AG09309 (cell line): Measurements from ENCODE around the gene ITGA7.
A peak's percentile ranks its signal among the peaks of the same experiment; 100 is the strongest.

Experiments used
- DNase-seq: peaks from one replicate; pipeline ENCODE4 v3.0.0-alpha.2; 2010; ENCODE audit warnings: low read depth
- H3K4me3 ChIP-seq: 2 replicates; pipeline ENCODE4 v1.5.1; 2011; ENCODE audit warnings: mild to moderate bottlenecking, low read depth, low read length, moderate library complexity; ENCODE audit not compliant: control insufficient read depth
- CTCF ChIP-seq: IDR thresholded peaks from 2 replicates; pipeline ENCODE4 v1.5.1; 2011; ENCODE audit warnings: mild to moderate bottlenecking, low read depth, low read length, inconsistent platforms; ENCODE audit not compliant: insufficient read depth, control insufficient read depth; ENCODE audit errors: missing control alignments

Gene ITGA7

GRCh38 chr12:55713721-55714120 is 6.0 kb upstream of the ITGA7 start:
- TF ChIP-seq CTCF, result no peak
- no peak overlapping the region for H3K4me3 ChIP-seq
- DNase-seq, result peak; percentile 71

GRCh38 chr12:55712700-55713415 is 5.2 kb upstream of the ITGA7 start:
- TF ChIP-seq CTCF, result no peak
- DNase-seq, result no peak
- no peak overlapping the region for H3K4me3 ChIP-seq

GRCh38 chr12:55711786-55712553 is 4.3 kb upstream of the ITGA7 start:
- no peak for TF ChIP-seq CTCF
- DNase-seq, result no peak
- no peak overlapping the region for H3K4me3 ChIP-seq

GRCh38 chr12:55708695-55709233 is 1.1 kb upstream of the ITGA7 start:
- no peak for DNase-seq
- TF ChIP-seq CTCF, result no peak
- no peak overlapping the region for H3K4me3 ChIP-seq

- H3K4me3 ChIP-seq, result peak overlapping the region; percentile 56
- no peak for DNase-seq
These were observed 459 bp downstream of the ITGA7 start for GRCh38 chr12:55707219-55707671.

More at GRCh38 chr12:55707219-55707671, 459 bp downstream of the ITGA7 start:
- TF ChIP-seq CTCF, result no peak
